HepG2 (cell line): Measurements from ENCODE around the gene LMAN1L. TPM values are rescaled to one million over a fixed set of nuclear protein-coding genes. Genes with fewer than 3 reads are reported as not detected.

Experiments
- ADNP ChIP-seq: sonication (generic); formaldehyde crosslinking; IDR thresholded peaks from 2 replicates; pipeline ENCODE4 v1.4.0; 2020; ENCODE audit warnings: missing genetic modification reagents
- ATM ChIP-seq: fragments of 450-650 bp; IDR thresholded peaks from 2 replicates; pipeline ENCODE4 v1.7.1; 2017; ENCODE audit warnings: mild to moderate bottlenecking, borderline replicate concordance
- ERF ChIP-seq: IDR thresholded peaks from 2 replicates; pipeline ENCODE4 v1.6.1; 2018; ENCODE audit warnings: missing biosample characterization, missing genetic modification reagents
- HMG20B ChIP-seq: conservative IDR thresholded peaks from 2 replicates; pipeline ENCODE4 v1.6.1; 2016; ENCODE audit warnings: missing genetic modification reagents, missing compliant biosample characterization
- KLF9 ChIP-seq: IDR thresholded peaks from 2 replicates; pipeline ENCODE4 v1.6.1; 2016; ENCODE audit warnings: low read depth
- MTA3 ChIP-seq: sonication (generic); formaldehyde crosslinking; IDR thresholded peaks from 2 replicates; pipeline ENCODE4 v1.4.0; 2020; ENCODE audit warnings: missing genetic modification reagents
- MYC ChIP-seq: sonication (generic); formaldehyde crosslinking; IDR thresholded peaks from 2 replicates; pipeline ENCODE4 v1.9.0; 2021; ENCODE audit warnings: missing genetic modification reagents, borderline replicate concordance
- RCOR2 ChIP-seq: IDR thresholded peaks from 2 replicates; pipeline ENCODE4 v1.6.1; 2016; ENCODE audit warnings: missing biosample characterization, missing genetic modification reagents
- RFX1 ChIP-seq: fragments of 450-650 bp; IDR thresholded peaks from 2 replicates; pipeline ENCODE4 v1.6.1; 2017
- SMAD3 ChIP-seq: sonication (generic); formaldehyde crosslinking; IDR thresholded peaks from 2 replicates; pipeline ENCODE4 v1.4.0; 2020; ENCODE audit warnings: missing genetic modification reagents
- TBX3 ChIP-seq: fragments of 450-650 bp; IDR thresholded peaks from 2 replicates; pipeline ENCODE4 v1.6.1; 2017; ENCODE audit warnings: antibody characterized with exemption, mild to moderate bottlenecking, inconsistent platforms, borderline replicate concordance
- TCF7 ChIP-seq: sonication (generic); IDR thresholded peaks from 2 replicates; pipeline ENCODE4 v1.6.1; 2016; ENCODE audit warnings: antibody characterized with exemption, low read depth
- THAP7 ChIP-seq: sonication (generic); formaldehyde crosslinking; IDR thresholded peaks from 2 replicates; pipeline ENCODE4 v1.8.1; 2023; ENCODE audit warnings: mild to moderate bottlenecking, missing genetic modification reagents
- ZBTB34 ChIP-seq: sonication (generic); formaldehyde crosslinking; IDR thresholded peaks from 2 replicates; pipeline ENCODE4 v1.8.0; 2022; ENCODE audit warnings: mild to moderate bottlenecking, missing genetic modification reagents
- ZBTB7B ChIP-seq: sonication (generic); formaldehyde crosslinking; IDR thresholded peaks from 2 replicates; pipeline ENCODE4 v1.4.0; 2020; ENCODE audit warnings: missing genetic modification reagents
- ZFAT ChIP-seq: sonication (generic); formaldehyde crosslinking; conservative IDR thresholded peaks from 2 replicates; pipeline ENCODE4 v1.8.1; 2023; ENCODE audit warnings: missing genetic modification reagents, inconsistent platforms
- ZIK1 ChIP-seq: sonication (generic); formaldehyde crosslinking; IDR thresholded peaks from 2 replicates; pipeline ENCODE4 v1.5.0; 2020; ENCODE audit warnings: mild to moderate bottlenecking, low read depth, missing genetic modification reagents, borderline replicate concordance
- ZNF235 ChIP-seq: sonication (generic); formaldehyde crosslinking; IDR thresholded peaks from 2 replicates; pipeline ENCODE4 v1.8.1; 2023; ENCODE audit warnings: mild to moderate bottlenecking, missing genetic modification reagents, borderline replicate concordance
- ZNF280B ChIP-seq: sonication (generic); formaldehyde crosslinking; IDR thresholded peaks from 2 replicates; pipeline ENCODE4 v1.5.0; 2020; ENCODE audit warnings: missing genetic modification reagents, mild to moderate bottlenecking, borderline replicate concordance
- ZNF567 ChIP-seq: sonication (generic); formaldehyde crosslinking; IDR thresholded peaks from 2 replicates; pipeline ENCODE4 v1.8.1; 2023; ENCODE audit warnings: mild to moderate bottlenecking, missing genetic modification reagents, borderline replicate concordance
- ZNF775 ChIP-seq: sonication (generic); formaldehyde crosslinking; IDR thresholded peaks from 2 replicates; pipeline ENCODE4 v1.4.0; 2020; ENCODE audit warnings: missing genetic modification reagents, mild to moderate bottlenecking, moderate library complexity, borderline replicate concordance
- ZNF879 ChIP-seq: sonication (generic); formaldehyde crosslinking; IDR thresholded peaks from 2 replicates; pipeline ENCODE4 v1.8.1; 2023; ENCODE audit warnings: missing genetic modification reagents
- polyA plus RNA-seq, 8 experiments: library from polyadenylated mRNA; depleted of rRNA in 3 of 8; stranded (reverse) in 7 of 8; unstranded in 1 of 8; fragments of >200 nt; fragmentation: Illumina TruSeq in 4 of 8; extraction: Trizol in 4 of 8; gene quantifications; 2 replicates each; pipeline versions ENCODE4 v1.2.1 to v1.2.3, GENCODE V29; 2011 to 2016; ENCODE audit warnings: low read depth in 4 of 8, missing spikeins in 1 of 8, mixed read lengths in 1 of 8; ENCODE audit not compliant: insufficient read depth in 1 of 8
- total RNA-seq, 5 experiments: library from RNA; depleted of rRNA; stranded (reverse); fragments of >200 nt; fragmentation: Illumina TruSeq; extraction: Trizol; gene quantifications; 2 replicates each; pipeline ENCODE4 v1.2.3, GENCODE V29; 2016; ENCODE audit warnings: low read depth in 1 of 5
- TF ChIP-seq, protein P1 (sequence below): sonication (generic); formaldehyde crosslinking; IDR thresholded peaks from 2 replicates; pipeline ENCODE4 v1.4.0; 2020; ENCODE audit warnings: missing genetic modification reagents
- TF ChIP-seq, protein P2 (sequence below): IDR thresholded peaks from 2 replicates; pipeline ENCODE4 v1.6.1; 2018; ENCODE audit warnings: missing genetic modification reagents, mild to moderate bottlenecking, missing compliant biosample characterization

The LMAN1L gene
- total and polyA plus RNA-seq, 2 of the 13 experiments (the other 11 are each of a cell fraction or from before 2014, with no cell fraction given), result not detected

DNA sequence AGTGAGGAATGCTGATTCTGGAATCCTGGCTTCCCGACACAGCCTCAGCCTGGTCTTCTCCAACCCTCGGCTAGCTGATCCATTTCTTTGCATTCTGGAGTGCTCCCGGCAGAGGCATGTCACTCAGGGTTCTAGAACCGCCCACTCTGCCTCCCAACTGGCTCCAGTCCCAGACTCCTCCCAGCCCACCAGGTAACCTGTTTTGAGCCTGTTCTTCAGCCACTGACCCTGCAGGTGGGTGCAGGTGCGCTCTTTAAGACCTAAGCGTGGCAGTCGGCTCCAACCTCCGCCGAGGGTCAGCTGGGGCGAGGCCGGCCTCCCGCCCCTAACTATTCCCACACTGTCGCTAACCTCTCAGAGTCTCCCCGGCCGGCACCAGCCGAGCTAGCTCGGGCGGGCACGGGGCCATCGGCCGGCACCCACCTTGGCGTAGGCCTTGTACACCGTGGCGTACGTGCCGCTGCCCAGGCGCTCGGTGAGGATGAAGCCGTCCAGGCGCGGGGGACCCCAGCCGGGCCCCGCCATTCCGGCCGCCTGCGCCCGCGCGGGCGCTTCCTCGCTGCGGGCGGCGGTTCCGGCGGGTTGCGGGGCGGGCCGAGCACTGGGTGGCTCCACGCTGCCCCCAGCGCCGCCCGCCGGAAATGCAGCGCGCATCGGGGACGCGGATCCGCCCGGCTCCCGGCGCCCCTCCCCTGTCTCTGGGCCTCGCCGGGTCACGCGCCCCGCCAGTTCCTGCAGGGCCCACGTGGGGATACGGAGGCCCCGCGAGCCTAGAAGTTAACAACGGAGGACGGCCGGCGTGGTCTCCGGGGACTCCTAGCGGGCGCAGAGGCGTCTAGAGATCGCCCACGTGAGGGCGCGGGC lies 30.2 kb downstream of the LMAN1L start, which contains the start of gene ULK3 (continued):
- TF ChIP-seq ZNF280B (no peak), ZNF879 (CRISPR knock-in tag) (no peak), ZIK1 (CRISPR knock-in tag) (no peak), SMAD3 (no peak), ZNF775 (CRISPR knock-in tag) (no peak), RFX1 (no peak), ZBTB34 (0 out of 2 replicates have a peak, but pooled peaks have one; percentile 38), ADNP (CRISPR knock-in tag) (no peak), MYC (CRISPR knock-in tag) (peak; percentile 91), MTA3 (CRISPR knock-in tag) (no peak), RCOR2 (no peak), THAP7 (CRISPR knock-in tag) (no peak), ZNF567 (CRISPR knock-in tag) (no peak), TBX3 (no peak), ERF (peak; percentile 26; the same call in 1 of the 2 replicates), ZBTB7B (no peak), ZNF235 (CRISPR knock-in tag) (no peak), ZFAT (no peak), TCF7 (no peak), HMG20B (CRISPR knock-in tag) (no peak), ATM (no peak), KLF9 (no peak)
- TF ChIP-seq, protein P1, sequence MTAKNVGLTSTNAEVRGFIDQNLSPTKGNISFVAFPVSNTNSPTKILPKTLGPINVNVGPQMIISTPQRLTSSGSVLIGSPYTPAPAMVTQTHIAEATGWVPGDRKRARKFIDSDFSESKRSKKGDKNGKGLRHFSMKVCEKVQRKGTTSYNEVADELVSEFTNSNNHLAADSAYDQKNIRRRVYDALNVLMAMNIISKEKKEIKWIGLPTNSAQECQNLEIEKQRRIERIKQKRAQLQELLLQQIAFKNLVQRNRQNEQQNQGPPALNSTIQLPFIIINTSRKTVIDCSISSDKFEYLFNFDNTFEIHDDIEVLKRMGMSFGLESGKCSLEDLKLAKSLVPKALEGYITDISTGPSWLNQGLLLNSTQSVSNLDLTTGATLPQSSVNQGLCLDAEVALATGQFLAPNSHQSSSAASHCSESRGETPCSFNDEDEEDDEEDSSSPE, result peak; percentile 47
- TF ChIP-seq, protein P2, sequence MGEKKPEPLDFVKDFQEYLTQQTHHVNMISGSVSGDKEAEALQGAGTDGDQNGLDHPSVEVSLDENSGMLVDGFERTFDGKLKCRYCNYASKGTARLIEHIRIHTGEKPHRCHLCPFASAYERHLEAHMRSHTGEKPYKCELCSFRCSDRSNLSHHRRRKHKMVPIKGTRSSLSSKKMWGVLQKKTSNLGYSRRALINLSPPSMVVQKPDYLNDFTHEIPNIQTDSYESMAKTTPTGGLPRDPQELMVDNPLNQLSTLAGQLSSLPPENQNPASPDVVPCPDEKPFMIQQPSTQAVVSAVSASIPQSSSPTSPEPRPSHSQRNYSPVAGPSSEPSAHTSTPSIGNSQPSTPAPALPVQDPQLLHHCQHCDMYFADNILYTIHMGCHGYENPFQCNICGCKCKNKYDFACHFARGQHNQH (CRISPR knock-in tag), result no peak
